ENCODE results near the gene INVS.

GRCh38 chr9:100340224-100340623, 241.2 kb downstream of the INVS start:
- no peak for TF ChIP-seq CTCF (conservative IDR thresholded peaks at IDR 0.05; ENCODE audit: low read depth, low read length)
- TF ChIP-seq BHLHE40 (IDR thresholded peaks at IDR 0.05; ENCODE audit: low read depth, low read length), result no peak
- TF ChIP-seq RAD21 (IDR thresholded peaks at IDR 0.05; ENCODE audit: low read length), result no peak
- no peak for TF ChIP-seq CEBPB (IDR thresholded peaks at IDR 0.05; ENCODE audit: low read depth, low read length)
- TF ChIP-seq POLR2A (IDR thresholded peaks at IDR 0.05; ENCODE audit: low read depth, low read length), result no peak
